ENCODE measurements around the gene TEX38. TPM values are rescaled to one million over a fixed set of nuclear protein-coding genes. Genes with fewer than 3 reads are reported as not detected.
"Not testable (repeated sequence)": the region's sequence is repeated elsewhere in the genome, so short reads cannot be mapped to it uniquely, and the experiment has no call there.

Gene TEX38
- total RNA-seq, 1 donor from 2014 or later: not detected

DNA sequence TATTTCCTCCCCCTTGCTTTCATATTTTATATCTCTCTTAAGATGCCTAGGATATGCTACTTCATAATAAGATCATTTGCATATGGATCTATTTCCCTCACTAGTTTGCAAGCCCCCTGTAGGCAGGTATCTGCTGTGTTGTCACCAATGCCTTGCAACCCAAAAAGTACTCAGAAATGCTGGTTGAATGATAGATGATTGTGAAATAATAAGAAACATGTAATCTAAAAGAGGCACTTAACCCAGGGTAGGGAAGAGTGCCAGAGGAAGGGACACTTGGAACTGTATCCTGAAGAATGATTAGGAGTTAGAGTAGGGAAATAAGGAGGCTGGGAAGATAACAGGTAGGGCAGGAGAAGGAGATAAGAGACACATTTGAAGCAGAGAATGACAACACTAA is 15.8 kb upstream of the TEX38 start:
- no peak for DNase-seq (ENCODE audit: low read depth, low spot score)

DNA sequence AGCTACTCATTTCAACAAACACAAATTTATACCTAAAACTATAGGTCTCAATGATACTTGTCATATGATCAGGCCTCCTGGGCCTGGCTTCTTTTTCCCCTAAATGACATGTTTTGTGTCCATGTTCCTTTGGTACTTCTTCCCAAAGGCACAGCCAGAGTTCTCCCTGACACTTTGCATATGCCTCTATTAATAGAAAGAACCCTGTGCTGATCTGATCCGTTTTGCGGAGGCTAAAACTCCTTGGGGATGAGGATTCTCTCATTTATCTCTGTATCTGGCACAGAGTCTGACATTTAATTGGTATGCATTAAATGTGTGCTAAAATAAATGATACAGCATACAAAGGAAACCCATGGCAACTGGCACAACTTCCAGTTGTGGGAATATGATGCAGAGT is 15.0 kb upstream of the TEX38 start:
- DNase-seq (ENCODE audit: low read depth, low spot score): no peak

GRCh38 chr1:46657775-46658174 is 13.9 kb upstream of the TEX38 start:
- no peak for DNase-seq (ENCODE audit: low read depth, low spot score)

- no peak for DNase-seq (ENCODE audit: low read depth, low spot score)
These were observed 12.3 kb upstream of the TEX38 start for GRCh38 chr1:46659307-46659870.

- DNase-seq (ENCODE audit: low read depth, low spot score): not testable (repeated sequence)
These were observed 11.5 kb upstream of the TEX38 start for GRCh38 chr1:46660116-46660515.

- DNase-seq (ENCODE audit: low read depth, low spot score): not testable (repeated sequence)
These were observed 8.7 kb upstream of the TEX38 start for GRCh38 chr1:46662919-46663318.

- DNase-seq (ENCODE audit: low read depth, low spot score): no peak
These were observed 5.7 kb upstream of the TEX38 start for GRCh38 chr1:46665983-46666382.

DNA sequence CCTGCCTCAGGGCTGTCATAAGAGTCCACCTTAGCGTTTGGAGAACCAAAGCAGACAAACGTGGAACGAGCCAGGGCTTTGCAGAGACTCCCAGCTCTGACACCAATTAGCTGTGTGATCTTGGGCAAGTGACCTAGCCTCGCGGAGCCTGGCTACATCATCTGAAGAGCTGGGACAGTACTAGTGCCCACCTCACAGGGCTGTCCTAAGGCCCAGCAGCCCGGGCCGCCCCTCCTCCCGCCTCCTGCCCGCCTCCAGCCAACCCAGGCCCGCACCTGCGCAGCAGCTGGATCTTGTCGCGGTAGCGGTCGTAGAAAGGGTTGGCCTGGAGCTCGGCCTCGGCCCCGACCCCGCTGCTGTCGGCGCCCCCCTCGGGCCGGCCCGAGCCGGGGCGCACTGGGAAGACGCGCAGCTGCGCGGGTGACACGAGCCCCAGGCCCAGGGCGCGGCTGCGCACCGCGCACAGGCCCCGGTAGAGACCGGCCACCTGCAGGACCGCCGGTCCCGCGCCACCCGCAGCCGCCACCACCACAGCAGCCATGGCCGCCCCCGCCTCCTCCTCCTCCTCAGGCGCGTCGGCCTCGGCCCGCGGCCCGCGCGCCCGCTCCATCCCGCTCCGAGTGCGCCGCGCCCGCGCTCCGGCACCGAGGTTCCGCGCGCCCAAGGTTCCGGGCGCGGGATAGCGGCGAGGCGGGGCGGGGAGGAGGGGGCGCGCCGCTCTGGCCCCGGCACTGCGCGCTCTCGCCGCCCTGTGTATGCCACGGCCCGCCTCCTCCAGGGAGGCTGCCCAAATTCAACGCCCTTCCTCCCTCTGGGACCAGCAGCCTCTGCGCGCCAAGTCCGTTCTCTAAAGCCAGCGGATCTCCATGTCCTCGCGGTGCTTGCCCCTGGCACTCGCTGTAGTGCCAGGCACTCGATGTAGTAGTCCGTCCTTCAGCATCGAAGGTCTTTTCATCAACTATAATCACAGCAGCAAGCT is 3.6 kb upstream of the TEX38 start, which contains the start of gene ATPAF1:
Gene ATPAF1 (minus strand): TSS at position 583 of the 979 bp plus-strand sequence. CDS start 42 bp downstream, at position 541.
- no peak for DNase-seq (ENCODE audit: low read depth, low spot score)

DNA sequence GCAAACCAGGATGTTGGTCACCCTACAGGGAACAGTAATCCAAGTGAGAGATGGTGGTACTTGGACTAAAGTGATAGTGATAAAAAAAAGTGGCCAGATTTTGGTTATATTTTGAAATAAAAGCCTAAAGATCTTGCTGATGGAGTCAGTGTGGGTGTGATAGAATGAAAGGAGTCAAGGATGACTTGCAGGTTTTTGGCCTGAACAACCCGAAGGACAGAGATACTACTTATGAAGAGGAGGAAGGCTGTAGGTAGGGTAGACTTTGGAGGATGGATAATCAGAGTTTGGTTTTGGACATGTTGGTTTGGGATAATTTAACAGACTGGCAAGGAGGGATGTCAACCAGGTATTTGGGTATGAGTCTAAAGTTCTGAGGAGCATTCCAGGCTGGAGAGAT is 1.5 kb upstream of the TEX38 start:
- DNase-seq (ENCODE audit: low read depth, low spot score): no peak

DNA sequence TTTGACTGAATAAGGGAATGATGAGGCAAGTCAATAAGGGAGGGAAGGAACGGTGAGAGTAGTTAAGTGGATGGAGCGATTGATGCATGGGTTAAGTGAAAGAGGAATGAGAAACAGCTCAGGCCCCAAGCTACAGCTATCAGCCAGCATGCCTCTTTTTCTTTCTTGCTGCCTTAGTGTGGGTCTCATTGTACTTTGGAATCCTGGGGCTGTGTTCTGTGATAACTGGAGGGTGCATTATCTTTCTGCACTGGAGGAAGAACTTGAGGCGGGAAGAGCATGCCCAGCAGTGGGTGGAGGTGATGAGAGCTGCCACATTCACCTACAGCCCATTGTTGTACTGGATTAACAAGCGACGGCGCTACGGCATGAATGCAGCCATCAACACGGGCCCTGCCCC is 1.0 kb downstream of the TEX38 start:
- DNase-seq (ENCODE audit: low read depth, low spot score): no peak

GRCh38 chr1:46673749-46674182 is 2.1 kb downstream of the TEX38 start:
- DNase-seq (ENCODE audit: low read depth, low spot score): no peak

- no peak for DNase-seq (ENCODE audit: low read depth, low spot score)
These were observed 4.1 kb downstream of the TEX38 start for GRCh38 chr1:46675549-46676314.

- DNase-seq (ENCODE audit: low read depth, low spot score): no peak
These were observed 4.9 kb downstream of the TEX38 start for GRCh38 chr1:46676531-46676930.

GRCh38 chr1:46677339-46677738 is 5.7 kb downstream of the TEX38 start:
- DNase-seq (ENCODE audit: low read depth, low spot score): no peak

GRCh38 chr1:46679789-46680573 is 8.3 kb downstream of the TEX38 start:
- DNase-seq (ENCODE audit: low read depth, low spot score): no peak

DNA sequence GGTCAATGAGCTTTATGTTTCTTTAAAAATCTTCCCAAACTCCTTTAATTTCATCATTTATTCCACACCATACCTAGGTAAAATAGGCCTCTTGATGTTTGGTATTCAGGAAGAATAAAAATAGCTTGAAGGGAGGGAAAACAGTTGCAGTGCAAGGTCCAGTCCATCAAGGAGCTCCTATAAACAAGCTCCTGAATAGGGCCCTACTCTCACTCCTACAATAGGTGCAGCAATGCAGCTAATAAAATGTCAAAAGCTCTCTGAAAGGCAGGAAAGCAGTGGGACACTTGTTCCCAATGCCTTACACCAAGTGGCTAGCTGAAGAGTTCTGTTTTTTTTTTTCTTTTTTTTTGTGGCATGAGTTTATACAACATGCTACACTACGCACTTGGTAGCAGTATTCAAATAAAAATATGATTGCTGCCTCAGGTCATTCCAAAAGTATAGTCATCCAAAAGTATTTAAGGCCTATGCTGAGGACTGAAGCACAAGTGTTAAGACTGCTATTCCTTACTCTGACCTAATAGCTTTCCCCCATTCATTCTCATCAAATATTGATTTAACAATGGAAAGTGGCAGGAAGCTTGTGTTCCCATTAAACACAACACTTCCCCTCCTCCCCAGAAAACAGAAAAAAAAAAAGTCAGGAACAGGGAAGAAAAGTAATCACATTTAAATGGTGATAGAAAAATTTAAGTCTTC is 9.8 kb downstream of the TEX38 start:
- no peak for DNase-seq (ENCODE audit: low read depth, low spot score)

DNA sequence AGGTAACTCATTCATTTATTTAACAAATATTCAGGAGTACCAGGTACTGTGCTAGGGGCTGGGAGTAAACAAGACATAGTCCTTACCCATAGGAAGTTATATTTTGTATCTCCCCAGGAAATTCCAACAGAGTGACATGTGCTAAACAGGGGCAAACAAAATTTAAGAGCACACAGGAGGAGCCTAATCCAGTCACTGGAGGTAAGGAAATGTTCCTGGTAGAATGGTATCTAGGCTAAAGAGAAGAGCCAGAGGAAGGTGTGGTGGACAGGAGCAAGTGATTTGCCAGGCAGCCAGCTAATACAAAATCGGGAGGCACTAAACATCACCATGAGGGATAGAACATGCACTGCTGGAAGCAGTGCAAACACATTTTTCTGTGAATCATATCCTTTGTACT is 10.4 kb downstream of the TEX38 start:
- DNase-seq (ENCODE audit: low read depth, low spot score): no peak

- DNase-seq (ENCODE audit: low read depth, low spot score): no peak
These were observed 13.0 kb downstream of the TEX38 start for GRCh38 chr1:46684670-46685069.

- DNase-seq (ENCODE audit: low read depth, low spot score): no peak
These were observed 14.6 kb downstream of the TEX38 start for GRCh38 chr1:46686255-46686654.

- peak; percentile 37 for DNase-seq (ENCODE audit: low read depth, low spot score)
These were observed 15.5 kb downstream of the TEX38 start for GRCh38 chr1:46687093-46687659.
